Esophagus muscularis mucosa (tissue), 4 donors: Measurements from ENCODE around the gene RYR1.

ENCODE experiments used
- EP300 ChIP-seq: sonication (generic); formaldehyde crosslinking; IDR thresholded peaks from one replicate; pipeline ENCODE4 v1.6.1; 2017; ENCODE audit warnings: antibody characterized with exemption
- POLR2A ChIP-seq: fragments of 450-650 bp; IDR thresholded peaks from one replicate; pipeline ENCODE4 v1.6.1; 2017; ENCODE audit warnings: antibody characterized with exemption, moderate library complexity, mild to moderate bottlenecking, low read depth
- POLR2AphosphoS5 ChIP-seq, 2 donors: sonication (generic); formaldehyde crosslinking; IDR thresholded peaks; one replicate each; pipeline ENCODE4 v1.6.1; 2017; ENCODE audit warnings: antibody characterized with exemption in 2 of 2
- TF ChIP-seq, protein P1 (sequence below), 3 experiments: fragments of 200-600 bp in 2 of 3; fragments of 450-650 bp in 1 of 3; sonication (generic) in 2 of 3; IDR thresholded peaks; one replicate each; pipeline ENCODE4 v1.5.1; 2017 to 2019; ENCODE audit warnings: antibody characterized with exemption in 3 of 3, mild to moderate bottlenecking in 2 of 3, moderate library complexity in 1 of 3

GRCh38 chr19:38478273-38478971, 44.9 kb downstream of the RYR1 start:
- no peak for TF ChIP-seq EP300
- TF ChIP-seq, protein P1, sequence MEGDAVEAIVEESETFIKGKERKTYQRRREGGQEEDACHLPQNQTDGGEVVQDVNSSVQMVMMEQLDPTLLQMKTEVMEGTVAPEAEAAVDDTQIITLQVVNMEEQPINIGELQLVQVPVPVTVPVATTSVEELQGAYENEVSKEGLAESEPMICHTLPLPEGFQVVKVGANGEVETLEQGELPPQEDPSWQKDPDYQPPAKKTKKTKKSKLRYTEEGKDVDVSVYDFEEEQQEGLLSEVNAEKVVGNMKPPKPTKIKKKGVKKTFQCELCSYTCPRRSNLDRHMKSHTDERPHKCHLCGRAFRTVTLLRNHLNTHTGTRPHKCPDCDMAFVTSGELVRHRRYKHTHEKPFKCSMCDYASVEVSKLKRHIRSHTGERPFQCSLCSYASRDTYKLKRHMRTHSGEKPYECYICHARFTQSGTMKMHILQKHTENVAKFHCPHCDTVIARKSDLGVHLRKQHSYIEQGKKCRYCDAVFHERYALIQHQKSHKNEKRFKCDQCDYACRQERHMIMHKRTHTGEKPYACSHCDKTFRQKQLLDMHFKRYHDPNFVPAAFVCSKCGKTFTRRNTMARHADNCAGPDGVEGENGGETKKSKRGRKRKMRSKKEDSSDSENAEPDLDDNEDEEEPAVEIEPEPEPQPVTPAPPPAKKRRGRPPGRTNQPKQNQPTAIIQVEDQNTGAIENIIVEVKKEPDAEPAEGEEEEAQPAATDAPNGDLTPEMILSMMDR (IDR thresholded peaks at IDR 0.05), result no peak
- no peak for TF ChIP-seq POLR2A
- TF ChIP-seq POLR2AphosphoS5 (IDR thresholded peaks at IDR 0.05), result no peak
